ENCODE measurements around the gene TIMM44. TPM values are rescaled to one million over a fixed set of nuclear protein-coding genes. Genes with fewer than 3 reads are reported as not detected.

TIMM44 gene
- total RNA-seq, 4 donors from 2014 or later: 60.1 to 91.3 (median 77.1) TPM

GRCh38 chr19:7983286-7983950 lies 40.0 kb upstream of the TIMM44 start:
- Histone ChIP-seq H3K4me3 (no peak overlapping the region), H3K9me3 (no peaks in the 10 kb centered on the region), H3K4me1 (peaks cover 0 to 50% (median 19%) of the 10 kb centered on the region in 4 donors), H3K36me3 (peaks cover 3 to 87% (median 16%) of the 10 kb centered on the region in 3 donors), H3K27me3 (no peaks in the 10 kb centered on the region), H3K27ac (no peak overlapping the region)
- 88 to 90% methylated on average over 18 of the region's 18 CpGs for whole genome bisulfite sequencing, 2 donors
- no peak for DNase-seq (ENCODE audit: low spot score in 2 of 2)
- TF ChIP-seq POLR2A (IDR thresholded peaks at IDR 0.05): no peak
- TF ChIP-seq EP300 (IDR thresholded peaks at IDR 0.05): no peak
- no peak for TF ChIP-seq CTCF (IDR thresholded peaks at IDR 0.05)

- TF ChIP-seq EP300 (IDR thresholded peaks at IDR 0.05) (no peak), POLR2A (IDR thresholded peaks at IDR 0.05) (no peak), CTCF (IDR thresholded peaks at IDR 0.05) (no peak)
- no peaks in the 10 kb centered on the region for H3K9me3 ChIP-seq
- H3K27ac ChIP-seq: no peak overlapping the region
- H3K4me3 ChIP-seq: no peak overlapping the region
- WGBS, 2 donors: 77 to 80% methylated on average over 21 of the region's 21 CpGs
- H3K4me1 ChIP-seq: peaks cover 0 to 43% (median 14%) of the 10 kb centered on the region in 4 donors
- peaks cover 3 to 87% (median 20%) of the 10 kb centered on the region in 3 donors for H3K36me3 ChIP-seq
- no peaks in the 10 kb centered on the region for H3K27me3 ChIP-seq
- DNase-seq (ENCODE audit: low spot score in 2 of 2): no peak
Observed at GRCh38 chr19:7982651-7983099, 39.2 kb upstream of the TIMM44 start.

- Histone ChIP-seq H3K36me3 (peaks cover 3 to 89% (median 23%) of the 10 kb centered on the region in 3 donors), H3K9me3 (no peaks in the 10 kb centered on the region), H3K4me3 (no peak overlapping the region), H3K4me1 (peaks cover 0 to 37% (median 10%) of the 10 kb centered on the region in 4 donors), H3K27ac (no peak overlapping the region), H3K27me3 (no peaks in the 10 kb centered on the region)
- no peak for DNase-seq (ENCODE audit: low spot score in 2 of 2)
- TF ChIP-seq EP300 (IDR thresholded peaks at IDR 0.05): no peak
- TF ChIP-seq CTCF (IDR thresholded peaks at IDR 0.05): no peak
- no peak for TF ChIP-seq POLR2A (IDR thresholded peaks at IDR 0.05)
- WGBS, 2 donors: 84 to 88% methylated on average over 8 to 10 of the region's 10 CpGs
Observed at GRCh38 chr19:7982103-7982502, 38.6 kb upstream of the TIMM44 start.

- Histone ChIP-seq H3K4me1 (peaks cover 0 to 33% (median 9%) of the 10 kb centered on the region in 4 donors), H3K36me3 (peaks cover 3 to 93% (median 23%) of the 10 kb centered on the region in 3 donors), H3K9me3 (no peaks in the 10 kb centered on the region), H3K27me3 (no peaks in the 10 kb centered on the region), H3K4me3 (no peak overlapping the region), H3K27ac (no peak overlapping the region)
- no peak for DNase-seq (ENCODE audit: low spot score in 2 of 2)
- 85 to 89% methylated on average over 6 to 7 of the region's 7 CpGs for WGBS, 2 donors
- TF ChIP-seq EP300 (IDR thresholded peaks at IDR 0.05): no peak
- no peak for TF ChIP-seq POLR2A (IDR thresholded peaks at IDR 0.05)
- no peak for TF ChIP-seq CTCF (IDR thresholded peaks at IDR 0.05)
Observed at GRCh38 chr19:7981661-7982060, 38.2 kb upstream of the TIMM44 start.

- no peak for DNase-seq (ENCODE audit: low spot score in 2 of 2)
- Histone ChIP-seq H3K9me3 (no peaks in the 10 kb centered on the region), H3K4me1 (peaks cover 0 to 28% (median 7%) of the 10 kb centered on the region in 4 donors), H3K4me3 (no peak overlapping the region), H3K36me3 (peaks cover 3 to 98% (median 23%) of the 10 kb centered on the region in 3 donors), H3K27me3 (no peaks in the 10 kb centered on the region), H3K27ac (no peak overlapping the region)
- 83 to 85% methylated on average over 7 of the region's 7 CpGs for WGBS, 2 donors
- TF ChIP-seq EP300 (IDR thresholded peaks at IDR 0.05): no peak
- no peak for TF ChIP-seq CTCF (IDR thresholded peaks at IDR 0.05)
- TF ChIP-seq POLR2A (IDR thresholded peaks at IDR 0.05): no peak
Observed at GRCh38 chr19:7981199-7981598, 37.7 kb upstream of the TIMM44 start.

Measured in tibial nerve (tissue), 4 donors.